HepG2 (cell line): ENCODE results near the gene UBC. TPM values are rescaled to one million over a fixed set of nuclear protein-coding genes. Genes with fewer than 3 reads are reported as not detected.

Experiments used
- HMG20B ChIP-seq: conservative IDR thresholded peaks from 2 replicates; pipeline ENCODE4 v1.6.1; 2016; ENCODE audit warnings: missing genetic modification reagents, missing compliant biosample characterization
- HNRNPL ChIP-seq: fragments of 200-400 bp; formaldehyde crosslinking; IDR thresholded peaks from 2 replicates; pipeline ENCODE4 v1.6.1; 2017; ENCODE audit warnings: mild to moderate bottlenecking, low read depth, low read length
- MXD3 ChIP-seq: IDR thresholded peaks from 2 replicates; pipeline ENCODE4 v1.6.1; 2016; ENCODE audit warnings: mild to moderate bottlenecking, missing biosample characterization, missing genetic modification reagents
- MZF1 ChIP-seq: sonication (generic); formaldehyde crosslinking; IDR thresholded peaks from 2 replicates; pipeline ENCODE4 v1.8.1; 2023; ENCODE audit warnings: mild to moderate bottlenecking, missing genetic modification reagents, borderline replicate concordance
- PAX8 ChIP-seq: sonication (generic); formaldehyde crosslinking; IDR thresholded peaks from 2 replicates; pipeline ENCODE4 v1.8.0; 2022; ENCODE audit warnings: mild to moderate bottlenecking, missing genetic modification reagents, borderline replicate concordance
- PHF8 ChIP-seq: sonication (generic); formaldehyde crosslinking; IDR thresholded peaks from 2 replicates; pipeline ENCODE4 v1.5.0; 2020; ENCODE audit warnings: missing genetic modification reagents
- POGZ ChIP-seq: sonication (generic); formaldehyde crosslinking; IDR thresholded peaks from 2 replicates; pipeline ENCODE4 v1.4.0; 2020; ENCODE audit warnings: mild to moderate bottlenecking, missing genetic modification reagents
- SP1 ChIP-seq, 2 experiments: fragments of 450-650 bp in 1 of 2; sonication (generic) in 1 of 2; formaldehyde crosslinking in 1 of 2; IDR thresholded peaks; 2 replicates each; pipeline versions ENCODE4 v1.4.0 to v1.6.1; 2016 to 2020; ENCODE audit warnings: missing genetic modification reagents in 1 of 2
- STAT5B ChIP-seq: sonication (generic); formaldehyde crosslinking; IDR thresholded peaks from 2 replicates; pipeline ENCODE4 v1.4.0; 2020; ENCODE audit warnings: missing genetic modification reagents
- TRIM24 ChIP-seq: sonication (generic); formaldehyde crosslinking; IDR thresholded peaks from 2 replicates; pipeline ENCODE4 v1.8.0; 2022; ENCODE audit warnings: mild to moderate bottlenecking, missing genetic modification reagents
- XRCC5 ChIP-seq: fragments of 200-400 bp; formaldehyde crosslinking; optimal IDR thresholded peaks from 2 replicates; pipeline ENCODE3; 2017; ENCODE audit warnings: mild to moderate bottlenecking, low read length
- ZBTB37 ChIP-seq: sonication (generic); formaldehyde crosslinking; IDR thresholded peaks from 2 replicates; pipeline ENCODE4 v1.4.0; 2020; ENCODE audit warnings: mild to moderate bottlenecking, missing genetic modification reagents
- ZBTB44 ChIP-seq: sonication (generic); formaldehyde crosslinking; IDR thresholded peaks from 2 replicates; pipeline ENCODE4 v1.4.0; 2020; ENCODE audit warnings: missing genetic modification reagents
- ZNF274 ChIP-seq: sonication (generic); formaldehyde crosslinking; IDR thresholded peaks from 2 replicates; pipeline ENCODE4 v1.5.1; 2020; ENCODE audit warnings: mild to moderate bottlenecking, missing genetic modification reagents
- ZNF543 ChIP-seq: sonication (generic); formaldehyde crosslinking; IDR thresholded peaks from 2 replicates; pipeline ENCODE4 v1.4.0; 2020; ENCODE audit warnings: mild to moderate bottlenecking, missing genetic modification reagents
- ZNF563 ChIP-seq: sonication (generic); formaldehyde crosslinking; IDR thresholded peaks from 2 replicates; pipeline ENCODE4 v1.8.0; 2022; ENCODE audit warnings: mild to moderate bottlenecking, moderate library complexity, missing genetic modification reagents
- ZNF775 ChIP-seq: sonication (generic); formaldehyde crosslinking; IDR thresholded peaks from 2 replicates; pipeline ENCODE4 v1.4.0; 2020; ENCODE audit warnings: missing genetic modification reagents, mild to moderate bottlenecking, moderate library complexity, borderline replicate concordance
- polyA plus RNA-seq, 8 experiments: library from polyadenylated mRNA; depleted of rRNA in 3 of 8; stranded (reverse) in 7 of 8; unstranded in 1 of 8; fragments of >200 nt; fragmentation: Illumina TruSeq in 4 of 8; extraction: Trizol in 4 of 8; gene quantifications; 2 replicates each; pipeline versions ENCODE4 v1.2.1 to v1.2.3, GENCODE V29; 2011 to 2016; ENCODE audit warnings: low read depth in 4 of 8, missing spikeins in 1 of 8, mixed read lengths in 1 of 8; ENCODE audit not compliant: insufficient read depth in 1 of 8
- total RNA-seq, 5 experiments: library from RNA; depleted of rRNA; stranded (reverse); fragments of >200 nt; fragmentation: Illumina TruSeq; extraction: Trizol; gene quantifications; 2 replicates each; pipeline ENCODE4 v1.2.3, GENCODE V29; 2016; ENCODE audit warnings: low read depth in 1 of 5

Gene UBC
- total and polyA plus RNA-seq, 2 of the 13 experiments (the other 11 are each of a cell fraction or from before 2014, with no cell fraction given): 805 to 1,432 TPM

GRCh38 chr12:124863416-124864325 lies 50.8 kb downstream of the UBC start, which contains the start of gene SCARB1 (continued):
- TF ChIP-seq POGZ (peak; percentile 62; the same call in 1 of the 2 replicates), ZNF274 (CRISPR knock-in tag) (no peak; the same call in 1 of the 2 replicates), ZBTB37 (no peak), TRIM24 (CRISPR knock-in tag) (no peak), SP1 (IDR thresholded peaks at IDR 0.05) (no peak), SP1 (CRISPR knock-in tag; IDR thresholded peaks at IDR 0.05) (peak; percentile 71), XRCC5 (no peak), ZNF775 (no peak), MZF1 (no peak), MXD3 (CRISPR knock-in tag) (peak; percentile 84), STAT5B (CRISPR knock-in tag) (no peak), PAX8 (CRISPR knock-in tag) (peak; percentile 91; the same call in 1 of the 2 replicates), PHF8 (CRISPR knock-in tag) (peak; percentile 82), ZBTB44 (CRISPR knock-in tag) (0 out of 2 replicates have a peak, but pooled peaks have one; percentile 49), ZNF543 (no peak), HNRNPL (0 out of 2 replicates have a peak, but pooled peaks have one; percentile 1), HMG20B (CRISPR knock-in tag) (no peak), ZNF563 (CRISPR knock-in tag) (peak; percentile 62; the same call in 1 of the 2 replicates)
